Measurements from ENCODE around the gene RPS29.

The RPS29 gene

DNA sequence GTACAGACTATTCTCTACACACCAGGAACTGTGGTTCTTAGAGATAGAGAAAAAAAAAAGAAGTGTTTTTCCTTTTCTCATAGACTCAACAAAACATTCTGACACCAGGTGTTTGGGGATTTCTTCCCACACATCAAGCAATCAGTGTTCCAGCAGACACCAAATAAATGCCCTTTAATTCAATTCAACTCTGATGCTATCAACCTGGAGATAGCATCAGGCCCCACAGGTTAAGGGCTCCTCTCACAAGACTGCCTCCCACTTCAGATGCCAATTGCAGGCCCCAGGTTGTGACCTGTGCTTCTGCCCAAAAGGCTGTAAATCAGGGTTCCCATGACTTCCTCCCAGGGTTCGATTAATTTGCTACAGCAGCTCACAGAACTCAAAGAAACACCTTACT is 36.7 kb downstream of the RPS29 start:
- Histone ChIP-seq H3K36me3 (ENCODE audit: insufficient read depth, low read length) (no peaks in the 10 kb centered on the region), H2AFZ (ENCODE audit: low read length) (no peak overlapping the region), H3K9me3 (ENCODE audit: low read length) (no peaks in the 10 kb centered on the region), H3F3A (ENCODE audit: insufficient read depth, low read length) (no peaks in the 10 kb centered on the region), H3K4me2 (ENCODE audit: low read length) (no peak overlapping the region), H3K27me3 (ENCODE audit: insufficient read depth, low read length) (no peaks in the 10 kb centered on the region), H3K79me2 (ENCODE audit: insufficient read depth, low read length) (no peaks in the 10 kb centered on the region), H3K4me1 (ENCODE audit: insufficient read depth, low read length, severe bottlenecking) (no peaks in the 10 kb centered on the region), H3K27ac (ENCODE audit: low read depth, low read length, poor library complexity, severe bottlenecking) (no peak overlapping the region), H3K9ac (ENCODE audit: low read length) (no peak overlapping the region), H3K4me3 (ENCODE audit: low read depth, low read length, poor library complexity, severe bottlenecking) (no peak overlapping the region), H3K9me2 (ENCODE audit: low read depth, low read length) (no peaks in the 10 kb centered on the region), H4K20me1 (ENCODE audit: insufficient read depth, low read length) (no peaks in the 10 kb centered on the region)
- TF ChIP-seq EZH2 (IDR thresholded peaks at IDR 0.05; ENCODE audit: borderline replicate concordance, low read length): no peak
- TF ChIP-seq, protein P1, sequence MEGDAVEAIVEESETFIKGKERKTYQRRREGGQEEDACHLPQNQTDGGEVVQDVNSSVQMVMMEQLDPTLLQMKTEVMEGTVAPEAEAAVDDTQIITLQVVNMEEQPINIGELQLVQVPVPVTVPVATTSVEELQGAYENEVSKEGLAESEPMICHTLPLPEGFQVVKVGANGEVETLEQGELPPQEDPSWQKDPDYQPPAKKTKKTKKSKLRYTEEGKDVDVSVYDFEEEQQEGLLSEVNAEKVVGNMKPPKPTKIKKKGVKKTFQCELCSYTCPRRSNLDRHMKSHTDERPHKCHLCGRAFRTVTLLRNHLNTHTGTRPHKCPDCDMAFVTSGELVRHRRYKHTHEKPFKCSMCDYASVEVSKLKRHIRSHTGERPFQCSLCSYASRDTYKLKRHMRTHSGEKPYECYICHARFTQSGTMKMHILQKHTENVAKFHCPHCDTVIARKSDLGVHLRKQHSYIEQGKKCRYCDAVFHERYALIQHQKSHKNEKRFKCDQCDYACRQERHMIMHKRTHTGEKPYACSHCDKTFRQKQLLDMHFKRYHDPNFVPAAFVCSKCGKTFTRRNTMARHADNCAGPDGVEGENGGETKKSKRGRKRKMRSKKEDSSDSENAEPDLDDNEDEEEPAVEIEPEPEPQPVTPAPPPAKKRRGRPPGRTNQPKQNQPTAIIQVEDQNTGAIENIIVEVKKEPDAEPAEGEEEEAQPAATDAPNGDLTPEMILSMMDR (IDR thresholded peaks at IDR 0.05; ENCODE audit: low read length): no peak

- H3K4me1 ChIP-seq (ENCODE audit: insufficient read depth, low read length, severe bottlenecking): no peaks in the 10 kb centered on the region
- no peaks in the 10 kb centered on the region for H3K9me3 ChIP-seq (ENCODE audit: low read length)
- no peak overlapping the region for H3K9ac ChIP-seq (ENCODE audit: low read length)
- no peak overlapping the region for H3K4me3 ChIP-seq (ENCODE audit: low read depth, low read length, poor library complexity, severe bottlenecking)
- H3F3A ChIP-seq (ENCODE audit: insufficient read depth, low read length): no peaks in the 10 kb centered on the region
- no peak overlapping the region for H3K4me2 ChIP-seq (ENCODE audit: low read length)
- no peaks in the 10 kb centered on the region for H3K27me3 ChIP-seq (ENCODE audit: insufficient read depth, low read length)
- H4K20me1 ChIP-seq (ENCODE audit: insufficient read depth, low read length): no peaks in the 10 kb centered on the region
- H3K36me3 ChIP-seq (ENCODE audit: insufficient read depth, low read length): no peaks in the 10 kb centered on the region
- H3K79me2 ChIP-seq (ENCODE audit: insufficient read depth, low read length): no peaks in the 10 kb centered on the region
- H3K27ac ChIP-seq (ENCODE audit: low read depth, low read length, poor library complexity, severe bottlenecking): no peak overlapping the region
- H3K9me2 ChIP-seq (ENCODE audit: low read depth, low read length): no peaks in the 10 kb centered on the region
- TF ChIP-seq, protein P1 (IDR thresholded peaks at IDR 0.05; ENCODE audit: low read length): no peak
- TF ChIP-seq EZH2 (IDR thresholded peaks at IDR 0.05; ENCODE audit: borderline replicate concordance, low read length): no peak
- no peak overlapping the region for H2AFZ ChIP-seq (ENCODE audit: low read length)
Observed at GRCh38 chr14:49546766-49547165, 39.4 kb downstream of the RPS29 start.

DNA sequence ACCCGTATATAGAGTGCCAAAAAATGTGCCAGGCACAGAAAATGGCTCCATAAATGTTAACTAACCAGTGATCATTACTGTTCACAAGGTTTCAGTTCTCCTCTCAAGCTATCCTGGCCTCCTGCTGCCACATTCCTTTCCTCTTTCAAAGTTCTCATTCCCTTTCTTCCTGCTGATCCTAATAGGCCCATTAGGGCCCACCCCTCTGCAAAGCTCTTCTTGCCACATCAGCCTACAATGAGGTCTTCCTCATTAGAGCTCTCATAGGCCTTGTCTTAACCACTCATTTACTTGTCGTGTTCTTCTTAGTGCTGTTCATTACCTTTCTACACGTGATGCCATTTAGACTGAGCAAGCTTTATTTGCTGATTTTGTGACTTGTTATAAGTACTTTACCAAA is 40.5 kb downstream of the RPS29 start:
- no peaks in the 10 kb centered on the region for H3F3A ChIP-seq (ENCODE audit: insufficient read depth, low read length)
- TF ChIP-seq, protein P1 (IDR thresholded peaks at IDR 0.05; ENCODE audit: low read length): no peak
- TF ChIP-seq EZH2 (IDR thresholded peaks at IDR 0.05; ENCODE audit: borderline replicate concordance, low read length): no peak

More for the DNA sequence above, 40.5 kb downstream of the RPS29 start:
- Histone ChIP-seq H3K36me3 (ENCODE audit: insufficient read depth, low read length) (no peaks in the 10 kb centered on the region), H3K9me3 (ENCODE audit: low read length) (peaks cover 2% of the 10 kb centered on the region; the same call in 1 of the 2 replicates), H4K20me1 (ENCODE audit: insufficient read depth, low read length) (no peaks in the 10 kb centered on the region), H3K4me3 (ENCODE audit: low read depth, low read length, poor library complexity, severe bottlenecking) (no peak overlapping the region), H3K9me2 (ENCODE audit: low read depth, low read length) (no peaks in the 10 kb centered on the region), H3K27ac (ENCODE audit: low read depth, low read length, poor library complexity, severe bottlenecking) (no peak overlapping the region), H3K4me1 (ENCODE audit: insufficient read depth, low read length, severe bottlenecking) (no peaks in the 10 kb centered on the region), H3K4me2 (ENCODE audit: low read length) (no peak overlapping the region), H3K27me3 (ENCODE audit: insufficient read depth, low read length) (no peaks in the 10 kb centered on the region), H3K79me2 (ENCODE audit: insufficient read depth, low read length) (no peaks in the 10 kb centered on the region), H3K9ac (ENCODE audit: low read length) (no peak overlapping the region), H2AFZ (ENCODE audit: low read length) (no peak overlapping the region)
